Jurkat, Clone E6-1 (cell line): ENCODE data around the gene KASH5.
A peak's percentile ranks its signal among the peaks of the same experiment; 100 is the strongest.
"Not testable (repeated sequence)": the region's sequence is repeated elsewhere in the genome, so short reads cannot be mapped to it uniquely, and the experiment has no call there.

Source experiments
- DNase-seq: peaks from one replicate; pipeline ENCODE4 v3.0.0-alpha.2; 2011; ENCODE audit warnings: low read depth, low spot score
- H3K4me3 ChIP-seq: 2 replicates; pipeline ENCODE4 v1.5.1; 2011; ENCODE audit warnings: mild to moderate bottlenecking, low read length, control low read depth, moderate library complexity

KASH5 gene

GRCh38 chr19:49361438-49362047 lies 26.5 kb upstream of the KASH5 start:
- no peak overlapping the region for H3K4me3 ChIP-seq
- no peak for DNase-seq

DNA sequence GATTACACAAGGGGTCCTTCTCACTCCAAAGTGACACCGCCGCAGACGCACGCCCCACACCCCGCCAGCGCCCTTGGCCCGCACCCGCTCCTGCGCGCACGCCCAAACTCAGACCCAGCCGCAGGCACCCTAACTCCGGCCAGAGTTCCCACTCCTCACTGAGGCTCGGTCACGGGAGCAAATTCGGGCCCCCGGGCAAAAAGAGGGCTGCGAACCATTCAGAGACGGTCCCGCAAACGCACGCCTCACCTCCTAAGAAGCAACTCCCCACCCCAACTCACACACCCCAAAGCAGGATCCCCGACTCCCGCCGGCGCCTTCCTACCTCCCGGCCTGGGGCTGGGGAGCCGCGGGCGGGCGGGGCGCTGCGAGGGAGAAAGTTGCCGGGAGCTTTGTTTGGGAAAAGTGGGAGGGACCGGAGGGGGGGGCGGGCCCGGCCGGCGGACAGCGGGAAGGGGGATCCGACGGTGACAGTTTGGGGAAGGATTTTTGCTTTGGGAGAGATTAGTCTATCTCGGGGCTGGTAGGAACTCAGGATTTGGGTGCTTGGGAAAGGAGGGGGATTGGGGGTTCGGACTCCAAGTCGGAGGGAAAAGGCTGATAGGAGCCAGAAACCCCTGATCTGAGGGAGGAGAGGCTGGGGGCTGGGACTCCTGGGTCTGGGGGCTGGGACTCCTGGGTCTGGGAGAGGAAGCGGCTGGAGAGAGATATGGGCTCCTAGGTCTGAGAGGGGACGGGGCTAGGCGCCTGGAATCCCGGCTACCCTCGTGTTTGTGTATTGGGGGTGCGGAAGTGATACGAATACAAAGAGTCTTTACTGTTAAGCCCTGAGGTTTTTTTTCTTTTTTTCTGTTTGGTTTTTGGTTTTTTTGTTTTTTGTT lies 25.8 kb upstream of the KASH5 start, which contains the start of gene TEAD2:
Gene TEAD2 (minus strand): TSS at position 369 of the 881 bp plus-strand sequence. CDS start 2,341 bp downstream, outside the sequence.
- no peak for DNase-seq
- H3K4me3 ChIP-seq: no peak within 1 kb of the TSS

DNA sequence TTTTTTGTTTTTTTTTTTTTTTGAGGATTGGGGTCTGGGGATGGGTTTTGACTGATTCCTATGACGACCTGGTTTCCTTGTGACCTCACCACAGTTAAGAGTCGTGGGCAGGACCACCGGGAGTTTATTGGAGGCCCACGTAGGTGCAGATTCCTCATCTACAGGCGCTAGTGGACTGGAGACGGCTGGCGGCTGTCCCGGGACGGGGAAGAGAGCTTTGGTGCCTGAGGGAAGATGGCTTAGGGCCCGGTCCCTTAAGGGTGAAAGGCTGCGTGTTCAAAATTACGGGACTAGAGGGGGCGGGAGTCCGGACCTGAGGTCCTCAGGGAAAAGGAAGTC lies 25.2 kb upstream of the KASH5 start:
- DNase-seq: no peak
- H3K4me3 ChIP-seq: no peak overlapping the region

- peak; percentile 10 for DNase-seq
- no peak within 1 kb of the TSS for H3K4me3 ChIP-seq
Observed at GRCh38 chr19:49363268-49364082, 24.6 kb upstream of the KASH5 start, which contains the start of gene DKKL1. Gene DKKL1, plus strand, starts transcription at chr19:49363877. Its CDS starts 122 bp downstream, at chr19:49363999.

DNA sequence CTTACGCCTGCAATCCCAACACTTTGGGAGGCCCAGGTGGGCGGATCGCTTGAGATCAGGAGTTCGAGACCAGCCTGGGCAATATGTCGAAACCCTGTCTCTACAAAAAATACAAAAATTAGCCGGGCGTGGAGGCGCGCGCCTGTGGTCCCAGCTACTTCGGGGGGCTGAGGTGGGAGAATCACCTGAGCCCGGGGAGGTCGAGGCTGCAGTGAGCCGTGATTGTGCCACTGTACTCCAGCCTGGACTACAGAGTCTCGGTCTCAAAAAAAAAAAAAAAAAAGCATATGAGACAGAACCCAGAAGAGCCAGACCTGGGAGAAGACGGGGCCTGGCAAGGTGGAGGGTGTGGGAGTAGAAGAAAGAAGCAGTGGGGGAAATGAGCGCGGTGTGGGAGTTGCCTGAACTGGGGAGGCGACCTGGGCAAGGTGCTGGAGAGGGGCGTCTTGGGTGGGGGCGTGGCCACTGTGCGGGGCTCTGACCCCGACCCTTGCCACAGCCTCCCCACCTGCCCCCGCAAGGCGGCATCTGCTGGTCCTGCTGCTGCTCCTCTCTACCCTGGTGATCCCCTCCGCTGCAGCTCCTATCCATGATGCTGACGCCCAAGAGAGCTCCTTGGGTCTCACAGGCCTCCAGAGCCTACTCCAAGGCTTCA lies 23.8 kb upstream of the KASH5 start:
- no peak for DNase-seq
- no peak overlapping the region for H3K4me3 ChIP-seq

DNA sequence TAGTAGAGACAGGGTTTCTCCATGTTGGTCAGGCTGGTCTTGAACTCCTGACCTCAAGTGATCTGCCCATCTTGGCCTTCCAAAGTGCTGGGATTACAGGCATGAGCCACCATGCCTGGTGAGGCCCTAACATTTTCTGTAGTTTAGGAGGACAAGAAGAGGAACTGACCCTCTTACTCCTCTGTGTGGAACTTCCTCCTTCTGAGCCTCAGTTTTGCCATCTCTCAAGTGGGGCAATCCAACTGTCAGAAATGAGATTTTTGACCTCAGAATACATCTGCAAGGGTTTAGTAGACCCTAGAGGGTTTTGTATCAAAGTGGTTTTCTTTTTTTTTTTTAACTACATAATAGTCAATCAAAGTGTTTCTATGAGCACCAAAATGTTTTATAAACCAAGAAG lies 21.9 kb upstream of the KASH5 start:
- no peak for DNase-seq
- no peak overlapping the region for H3K4me3 ChIP-seq

GRCh38 chr19:49368711-49369358 lies 19.2 kb upstream of the KASH5 start:
- no peak for DNase-seq
- no peak overlapping the region for H3K4me3 ChIP-seq

DNA sequence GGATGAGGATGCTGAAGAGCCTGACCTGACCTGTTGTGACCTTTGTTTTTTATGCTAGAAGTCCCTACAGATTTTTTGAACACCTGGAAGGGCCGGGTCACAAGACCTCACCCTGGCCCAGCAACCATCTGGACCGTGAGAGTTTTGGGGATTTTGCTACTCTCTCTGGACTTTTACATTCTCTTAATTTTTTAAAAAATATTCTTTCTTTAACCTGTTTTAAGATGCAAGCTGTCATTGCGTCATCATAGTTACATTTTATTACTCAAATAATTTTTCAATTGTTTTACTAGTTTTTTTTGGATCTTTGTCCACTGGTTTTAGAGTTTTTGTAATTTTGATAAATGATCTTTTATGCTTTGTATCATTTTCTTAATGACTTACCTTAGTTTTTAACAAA lies 16.9 kb upstream of the KASH5 start:
- DNase-seq: no peak
- no peak overlapping the region for H3K4me3 ChIP-seq

- not testable (repeated sequence) for H3K4me3 ChIP-seq, DNase-seq
Observed at GRCh38 chr19:49373174-49373573, 14.9 kb upstream of the KASH5 start.

- no peak overlapping the region for H3K4me3 ChIP-seq
- no peak for DNase-seq
Observed at GRCh38 chr19:49374665-49375434, 13.2 kb upstream of the KASH5 start.

GRCh38 chr19:49378512-49378911 lies 9.5 kb upstream of the KASH5 start:
- no peak overlapping the region for H3K4me3 ChIP-seq
- DNase-seq: no peak

DNA sequence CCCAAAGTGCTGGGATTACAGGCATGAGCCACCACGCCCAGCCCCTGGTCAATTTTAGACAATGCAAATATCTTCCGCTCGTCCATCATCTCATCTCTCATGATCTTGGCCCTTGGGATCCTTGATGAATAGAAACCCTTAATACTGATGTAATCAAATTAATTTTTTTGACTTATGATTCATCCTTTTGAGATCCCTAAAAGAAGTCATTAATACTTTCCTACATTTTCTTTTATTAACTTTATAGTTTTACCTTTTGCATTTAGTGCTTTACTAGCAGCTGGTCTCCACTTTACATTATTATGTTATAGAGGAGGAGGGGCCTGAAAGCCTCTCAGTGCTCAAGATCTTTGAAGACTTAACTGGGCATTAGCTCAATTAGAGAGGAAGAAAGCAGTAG lies 7.7 kb upstream of the KASH5 start:
- no peak overlapping the region for H3K4me3 ChIP-seq
- no peak for DNase-seq

- DNase-seq: no peak
- no peak overlapping the region for H3K4me3 ChIP-seq
Observed at GRCh38 chr19:49382639-49383038, 5.4 kb upstream of the KASH5 start.

- DNase-seq: no peak
- no peak overlapping the region for H3K4me3 ChIP-seq
Observed at GRCh38 chr19:49383599-49383998, 4.5 kb upstream of the KASH5 start.

DNA sequence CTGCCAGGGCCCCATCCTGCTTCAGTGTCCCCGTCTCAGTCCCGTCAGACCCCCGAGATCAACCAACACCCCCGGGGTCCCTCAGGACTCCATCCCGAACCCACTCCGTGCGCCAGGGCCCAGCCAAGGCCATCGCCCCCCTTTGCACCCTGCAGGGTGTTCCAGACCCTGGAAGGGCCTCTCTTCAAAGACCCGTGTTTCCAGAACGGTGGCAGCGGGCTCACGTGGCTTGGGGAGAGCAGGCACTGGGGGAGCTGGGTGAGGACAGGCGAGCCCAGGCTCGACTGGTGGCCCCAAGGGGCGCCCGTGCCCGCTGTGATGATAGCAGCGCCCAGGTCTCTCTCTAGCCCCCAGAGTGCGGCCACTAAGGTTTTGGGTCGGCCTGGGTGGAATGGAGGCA lies 1.4 kb downstream of the KASH5 start:
- H3K4me3 ChIP-seq: no peak overlapping the region
- DNase-seq: no peak

- DNase-seq: no peak
Observed at GRCh38 chr19:49390131-49390928, 2.3 kb downstream of the KASH5 start.

GRCh38 chr19:49390929-49391359 lies 2.9 kb downstream of the KASH5 start:
- no peak for DNase-seq
- no peak overlapping the region for H3K4me3 ChIP-seq

More at GRCh38 chr19:49390131-49390928, 2.3 kb downstream of the KASH5 start:
- no peak overlapping the region for H3K4me3 ChIP-seq
